GM12878 (cell line): Measurements from ENCODE around the gene AKAP11. TPM values are rescaled to one million over a fixed set of nuclear protein-coding genes. Genes with fewer than 3 reads are reported as not detected.

Experiments
- ATAC-seq: fragments of 200-7000 bp; cut with Tn5 transposase; 3 replicates; pipeline ENCODE4 v1.9.1; 2020; ENCODE audit warnings: mild to moderate bottlenecking, moderate library complexity
- BruUV-seq: library from RNA; stranded (reverse); fragments of 400-500 nt; replicated peaks from 2 replicates; lab custom pipeline; 2021; lab: Mats Ljungman, UMichigan
- CTCF ChIA-PET: fragments of 300-600 bp; sonication (Branson Sonifier 250); formaldehyde crosslinking; extraction: SDS; loops from one replicate; lab custom pipeline; 2021; ENCODE audit warnings: inconsistent platforms; lab: Yijun Ruan, JAX
- POLR2A ChIA-PET: fragments of 350-600 bp; formaldehyde crosslinking; extraction: SDS; loops from one replicate; lab custom pipeline; 2021; ENCODE audit warnings: inconsistent platforms; lab: Charles Lee
- RAD21 ChIA-PET: fragments of 300-600 bp; sonication (Branson Sonifier 250); formaldehyde crosslinking; loops from one replicate; lab custom pipeline; 2023; ENCODE audit warnings: antibody characterized with exemption; ENCODE audit not compliant: unreplicated experiment; lab: Charles Lee
- SMC1A ChIA-PET: fragments of 300-600 bp; sonication (Branson Sonifier 250); formaldehyde crosslinking; loops from one replicate; lab custom pipeline; 2023; ENCODE audit not compliant: unreplicated experiment, uncharacterized antibody; lab: Charles Lee
- DNase-seq: peaks from one replicate; pipeline ENCODE4 v3.0.0-alpha.2; 2011; ENCODE audit warnings: low read depth, low spot score
- FAIRE-seq: peaks from 3 replicates; lab custom pipeline; 2011; peaks lifted over from hg19 to GRCh38; lab: Jason Lieb, UNC
- H2AFZ ChIP-seq: 2 replicates; pipeline ENCODE4 v1.6.0; 2011; ENCODE audit warnings: low read depth, low read length, control low read depth; ENCODE audit not compliant: control insufficient read depth
- H3K27ac ChIP-seq: 2 replicates; pipeline ENCODE4 v1.5.1; 2011; ENCODE audit warnings: control low read depth; ENCODE audit not compliant: control insufficient read depth, insufficient read depth
- H3K27me3 ChIP-seq, 2 experiments: replicated peaks in 1 of 2; 2 replicates each; pipeline versions ENCODE4 v1.6.0 to v1.6.1; 2011; ENCODE audit warnings: low read length in 1 of 2; ENCODE audit not compliant: control insufficient read depth in 2 of 2, insufficient read depth in 2 of 2
- H3K36me3 ChIP-seq, 2 experiments: 2 replicates each; pipeline ENCODE4 v1.5.1; 2011; ENCODE audit warnings: low read length in 1 of 2; ENCODE audit not compliant: control insufficient read depth in 2 of 2, insufficient read depth in 2 of 2
- H3K4me1 ChIP-seq: 2 replicates; pipeline ENCODE4 v1.6.1; 2011; ENCODE audit warnings: mild to moderate bottlenecking, low read length, moderate library complexity, mixed read lengths; ENCODE audit not compliant: control insufficient read depth, insufficient read depth
- H3K4me2 ChIP-seq: 2 replicates; pipeline ENCODE4 v1.6.0; 2011; ENCODE audit warnings: control low read depth; ENCODE audit not compliant: control insufficient read depth, insufficient read depth
- H3K4me3 ChIP-seq: fragments of 200-600 bp; sonication (generic); 2 replicates; pipeline ENCODE4 v1.5.1; 2016
- H3K79me2 ChIP-seq: 2 replicates; pipeline ENCODE4 v1.6.0; 2011; ENCODE audit warnings: low read length; ENCODE audit not compliant: control insufficient read depth, insufficient read depth
- H3K9ac ChIP-seq: 2 replicates; pipeline ENCODE4 v1.8.0; 2011; ENCODE audit warnings: low read length, control low read depth, mixed read lengths; ENCODE audit not compliant: control insufficient read depth, insufficient read depth
- H3K9me3 ChIP-seq: replicated peaks from 3 replicates; pipeline ENCODE4 v1.5.1; 2011; ENCODE audit warnings: mild to moderate bottlenecking, low read length; ENCODE audit not compliant: control insufficient read depth, insufficient read depth
- H4K20me1 ChIP-seq: 2 replicates; pipeline ENCODE4 v1.6.0; 2011; ENCODE audit not compliant: control insufficient read depth, insufficient read depth
- CBX3 ChIP-seq: fragments of 200-600 bp; sonication (generic); IDR thresholded peaks from 2 replicates; pipeline ENCODE4 v1.6.1; 2016; ENCODE audit warnings: low read depth, borderline replicate concordance
- CHD2 ChIP-seq: IDR thresholded peaks from 2 replicates; pipeline ENCODE4 v1.6.1; 2011; ENCODE audit warnings: low read depth, low read length, improper control_type of control experiment, borderline replicate concordance
- FOS ChIP-seq: IDR thresholded peaks from 3 replicates; pipeline ENCODE4 v1.6.1; 2011; ENCODE audit warnings: borderline replicate concordance; ENCODE audit not compliant: insufficient read length; ENCODE audit errors: extremely low read depth
- GATAD2B ChIP-seq: fragments of 450-650 bp; conservative IDR thresholded peaks from 2 replicates; pipeline ENCODE4 v1.6.1; 2017; ENCODE audit warnings: low read depth, mild to moderate bottlenecking, moderate library complexity
- HCFC1 ChIP-seq: fragments of 150-350 bp; IDR thresholded peaks from 2 replicates; pipeline ENCODE4 v1.6.1; 2014; ENCODE audit warnings: low read length
- IKZF2 ChIP-seq, 2 experiments: fragments of 450-650 bp; IDR thresholded peaks; 2 replicates each; pipeline ENCODE4 v1.6.1; 2017; ENCODE audit warnings: mild to moderate bottlenecking in 2 of 2, moderate library complexity in 2 of 2
- MTA3 ChIP-seq: IDR thresholded peaks from 2 replicates; pipeline ENCODE4 v1.6.1; 2012; ENCODE audit warnings: low read length, inconsistent platforms, borderline replicate concordance
- NFYB ChIP-seq: IDR thresholded peaks from 2 replicates; pipeline ENCODE4 v1.6.1; 2011; ENCODE audit warnings: low read depth, mild to moderate bottlenecking, low read length, improper control_type of control experiment, moderate library complexity; ENCODE audit not compliant: insufficient read depth
- PAX5 ChIP-seq: IDR thresholded peaks from 2 replicates; pipeline ENCODE4 v1.6.1; 2011; ENCODE audit warnings: low read depth, low read length, borderline replicate concordance
- RBBP5 ChIP-seq: fragments of 200-600 bp; sonication (generic); conservative IDR thresholded peaks from 2 replicates; pipeline ENCODE4 v1.6.1; 2016
- RELA ChIP-seq: fragments of 450-650 bp; IDR thresholded peaks from 2 replicates; pipeline ENCODE4 v1.8.0; 2014; ENCODE audit warnings: borderline replicate concordance; ENCODE audit not compliant: partially characterized antibody
- RFX5 ChIP-seq: IDR thresholded peaks from 2 replicates; pipeline ENCODE4 v1.6.1; 2011; ENCODE audit warnings: low read depth, low read length, improper control_type of control experiment
- STAT3 ChIP-seq: IDR thresholded peaks from 2 replicates; pipeline ENCODE4 v1.6.1; 2011; ENCODE audit warnings: low read depth, low read length, improper control_type of control experiment
- ZNF622 ChIP-seq: fragments of 450-650 bp; IDR thresholded peaks from 2 replicates; pipeline ENCODE4 v1.6.1; 2017; ENCODE audit warnings: mild to moderate bottlenecking, inconsistent platforms
- in situ Hi-C: fragments of 300-500 bp; cut with MboI; formaldehyde crosslinking; loops from 9 replicates; pipeline ENCODE4 v1.14.3; 2018; ENCODE audit warnings: mixed read lengths
- intact Hi-C: fragments of 100-400 bp; cut with micrococcal nuclease; formaldehyde crosslinking; loops from one replicate; pipeline ENCODE4 v1.14.2; 2022; ENCODE audit not compliant: unreplicated experiment
- polyA plus RNA-seq, 11 experiments: library from polyadenylated mRNA; depleted of rRNA in 4 of 11; unstranded in 6 of 11; stranded (reverse) in 5 of 11; fragments of >200 nt; fragmentation: Nextera tagmentation in 4 of 11; fragmentation: Illumina TruSeq in 1 of 11; extraction: Ambion mirVana in 4 of 11; extraction: Trizol in 1 of 11; gene quantifications; 1 replicate in 1 of 11; 2 replicates in 10 of 11; pipeline versions ENCODE4 v1.2.1 to v1.2.3, GENCODE V29; 2011 to 2016; ENCODE audit warnings: inconsistent platforms in 2 of 11, missing spikeins in 2 of 11, low read depth in 1 of 11
- total RNA-seq, 4 experiments: library from RNA; depleted of rRNA in 3 of 4; stranded (reverse); fragments of >200 nt in 3 of 4; fragmentation: Illumina TruSeq in 1 of 4; extraction: Trizol in 1 of 4; gene quantifications; 2 replicates each; pipeline versions ENCODE4 v1.2.1 to v1.2.3, GENCODE V29; 2013 to 2021
- TF ChIP-seq, protein P1 (sequence below): fragments of 150-350 bp; IDR thresholded peaks from 2 replicates; pipeline ENCODE4 v1.6.1; 2014; ENCODE audit warnings: mild to moderate bottlenecking, low read depth, low read length
- TF ChIP-seq, protein P2 (sequence below): fragments of 450-650 bp; IDR thresholded peaks from 2 replicates; pipeline ENCODE4 v1.6.1; 2017; ENCODE audit warnings: low read depth, mild to moderate bottlenecking, moderate library complexity
- TF ChIP-seq, protein P3 (sequence below), 3 experiments: IDR thresholded peaks in 2 of 3; conservative IDR thresholded peaks in 1 of 3; 2 replicates each; pipeline ENCODE4 v1.5.1; 2011; ENCODE audit warnings: low read depth in 3 of 3, low read length in 3 of 3, mild to moderate bottlenecking in 3 of 3, control low read depth in 2 of 3, moderate library complexity in 2 of 3, inconsistent platforms in 1 of 3, mixed read lengths in 1 of 3; ENCODE audit not compliant: control insufficient read depth in 2 of 3, insufficient read depth in 1 of 3; ENCODE audit errors: extremely low read depth in 1 of 3

The AKAP11 gene
- total and polyA plus RNA-seq, 10 of the 15 experiments (the other 5 are each of a cell fraction or from before 2014, with no cell fraction given): 4.8 to 36.8 (median 17.9) TPM

DNA sequence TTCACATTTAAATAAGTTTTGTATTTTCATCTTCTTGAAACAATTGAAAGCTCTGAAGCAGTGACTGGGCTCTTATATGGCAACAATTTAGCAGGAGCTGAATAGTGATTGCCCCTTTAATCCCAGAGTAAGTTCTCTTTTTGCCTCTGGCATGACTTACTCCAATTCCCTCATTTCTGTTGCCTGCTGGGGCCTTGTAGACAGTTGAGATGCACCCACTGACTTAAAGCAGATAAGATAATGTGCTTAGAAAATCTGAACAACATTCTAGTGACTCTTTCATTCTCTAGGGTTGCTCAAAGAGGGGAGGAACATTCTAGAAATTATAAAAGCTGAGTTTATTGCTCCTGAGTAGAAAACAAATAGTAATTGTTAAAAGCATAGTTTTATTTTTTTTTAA lies 52.8 kb downstream of the AKAP11 start:
- TF ChIP-seq, protein P1, sequence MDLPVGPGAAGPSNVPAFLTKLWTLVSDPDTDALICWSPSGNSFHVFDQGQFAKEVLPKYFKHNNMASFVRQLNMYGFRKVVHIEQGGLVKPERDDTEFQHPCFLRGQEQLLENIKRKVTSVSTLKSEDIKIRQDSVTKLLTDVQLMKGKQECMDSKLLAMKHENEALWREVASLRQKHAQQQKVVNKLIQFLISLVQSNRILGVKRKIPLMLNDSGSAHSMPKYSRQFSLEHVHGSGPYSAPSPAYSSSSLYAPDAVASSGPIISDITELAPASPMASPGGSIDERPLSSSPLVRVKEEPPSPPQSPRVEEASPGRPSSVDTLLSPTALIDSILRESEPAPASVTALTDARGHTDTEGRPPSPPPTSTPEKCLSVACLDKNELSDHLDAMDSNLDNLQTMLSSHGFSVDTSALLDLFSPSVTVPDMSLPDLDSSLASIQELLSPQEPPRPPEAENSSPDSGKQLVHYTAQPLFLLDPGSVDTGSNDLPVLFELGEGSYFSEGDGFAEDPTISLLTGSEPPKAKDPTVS: no peak
- TF ChIP-seq RFX5 (no peak), CBX3 (no peak), GATAD2B (no peak), IKZF2 (IDR thresholded peaks at IDR 0.05) (no peak), STAT3 (no peak), RBBP5 (no peak), FOS (no peak), HCFC1 (no peak), MTA3 (no peak), NFYB (no peak), RELA (no peak), CHD2 (no peak), PAX5 (no peak), ZNF622 (no peak)
- TF ChIP-seq, protein P2, sequence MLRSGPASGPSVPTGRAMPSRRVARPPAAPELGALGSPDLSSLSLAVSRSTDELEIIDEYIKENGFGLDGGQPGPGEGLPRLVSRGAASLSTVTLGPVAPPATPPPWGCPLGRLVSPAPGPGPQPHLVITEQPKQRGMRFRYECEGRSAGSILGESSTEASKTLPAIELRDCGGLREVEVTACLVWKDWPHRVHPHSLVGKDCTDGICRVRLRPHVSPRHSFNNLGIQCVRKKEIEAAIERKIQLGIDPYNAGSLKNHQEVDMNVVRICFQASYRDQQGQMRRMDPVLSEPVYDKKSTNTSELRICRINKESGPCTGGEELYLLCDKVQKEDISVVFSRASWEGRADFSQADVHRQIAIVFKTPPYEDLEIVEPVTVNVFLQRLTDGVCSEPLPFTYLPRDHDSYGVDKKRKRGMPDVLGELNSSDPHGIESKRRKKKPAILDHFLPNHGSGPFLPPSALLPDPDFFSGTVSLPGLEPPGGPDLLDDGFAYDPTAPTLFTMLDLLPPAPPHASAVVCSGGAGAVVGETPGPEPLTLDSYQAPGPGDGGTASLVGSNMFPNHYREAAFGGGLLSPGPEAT: no peak
- TF ChIP-seq, protein P3, sequence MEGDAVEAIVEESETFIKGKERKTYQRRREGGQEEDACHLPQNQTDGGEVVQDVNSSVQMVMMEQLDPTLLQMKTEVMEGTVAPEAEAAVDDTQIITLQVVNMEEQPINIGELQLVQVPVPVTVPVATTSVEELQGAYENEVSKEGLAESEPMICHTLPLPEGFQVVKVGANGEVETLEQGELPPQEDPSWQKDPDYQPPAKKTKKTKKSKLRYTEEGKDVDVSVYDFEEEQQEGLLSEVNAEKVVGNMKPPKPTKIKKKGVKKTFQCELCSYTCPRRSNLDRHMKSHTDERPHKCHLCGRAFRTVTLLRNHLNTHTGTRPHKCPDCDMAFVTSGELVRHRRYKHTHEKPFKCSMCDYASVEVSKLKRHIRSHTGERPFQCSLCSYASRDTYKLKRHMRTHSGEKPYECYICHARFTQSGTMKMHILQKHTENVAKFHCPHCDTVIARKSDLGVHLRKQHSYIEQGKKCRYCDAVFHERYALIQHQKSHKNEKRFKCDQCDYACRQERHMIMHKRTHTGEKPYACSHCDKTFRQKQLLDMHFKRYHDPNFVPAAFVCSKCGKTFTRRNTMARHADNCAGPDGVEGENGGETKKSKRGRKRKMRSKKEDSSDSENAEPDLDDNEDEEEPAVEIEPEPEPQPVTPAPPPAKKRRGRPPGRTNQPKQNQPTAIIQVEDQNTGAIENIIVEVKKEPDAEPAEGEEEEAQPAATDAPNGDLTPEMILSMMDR (IDR thresholded peaks at IDR 0.05 in 2 of 3, conservative IDR thresholded peaks at IDR 0.05 in 1 of 3; ENCODE audit: control insufficient read depth in 2 of 3, extremely low read depth in 1 of 3, insufficient read depth in 1 of 3, low read depth in 3 of 3, low read length in 3 of 3): no peak
- Histone ChIP-seq H2AFZ (no peak overlapping the region), H3K9me3 (no peaks in the 10 kb centered on the region), H3K79me2 (no peaks in the 10 kb centered on the region), H3K4me2 (no peak overlapping the region), H3K4me1 (peaks cover 12% of the 10 kb centered on the region), H3K27me3 (no peaks in the 10 kb centered on the region), H3K4me3 (no peak overlapping the region), H3K27ac (no peak overlapping the region), H3K9ac (no peak overlapping the region), H3K36me3 (peaks cover 0 to 3% of the 10 kb centered on the region in 2 experiments; a peak in 1 of 4 replicates), H4K20me1 (no peaks in the 10 kb centered on the region)
- DNase-seq: no peak
- ChIA-PET RAD21 (no interaction called here), POLR2A (no interaction called here), SMC1A (no interaction called here), CTCF (no interaction called here)
- in situ Hi-C loops: loop anchor here (25.0 kb wide), 1 partner anchor 1463 kb away; the partner anchor contains the start of gene ENOX1
- intact Hi-C loops: no loop called here
- no peak for ATAC-seq
- BruUV-seq: no TSS peak
- FAIRE-seq: no peak
